ENCODE data around the gene NOL7. TPM values are rescaled to one million over a fixed set of nuclear protein-coding genes. Genes with fewer than 3 reads are reported as not detected.

The NOL7 gene
- total RNA-seq, 2 experiments from 2014 or later = 79.5 to 80.8 TPM

- H3K9me3 Mint-ChIP-seq = no peaks in the 10 kb centered on the region
- H3K4me1 Mint-ChIP-seq (ENCODE audit: low read depth) = no peaks in the 10 kb centered on the region
- no peak for DNase-seq
- H3K4me3 Mint-ChIP-seq = no peak overlapping the region
- H3K27me3 Mint-ChIP-seq (ENCODE audit: low read depth) = no peaks in the 10 kb centered on the region
- intact Hi-C loops (cut with micrococcal nuclease) = no loop called here
- H3K36me3 Mint-ChIP-seq (ENCODE audit: low read depth) = peaks cover 17% of the 10 kb centered on the region
- no peak overlapping the region for H3K27ac Mint-ChIP-seq
- CTCF ChIA-PET = no interaction called here
These were observed 15.1 kb upstream of the NOL7 start for GRCh38 chr6:13600036-13600435.

GRCh38 chr6:13604135-13604534, 11.0 kb upstream of the NOL7 start:
- no peak overlapping the region for H3K4me3 Mint-ChIP-seq
- CTCF ChIA-PET = interaction anchor here (1.0 to 1.5 kb wide), 2 partner anchors 11 to 20 kb away, joined by 4 read pairs; partner anchors contain the start of gene NOL7
- intact Hi-C loops (cut with micrococcal nuclease) = no loop called here
- H3K9me3 Mint-ChIP-seq = no peaks in the 10 kb centered on the region
- no peaks in the 10 kb centered on the region for H3K4me1 Mint-ChIP-seq (ENCODE audit: low read depth)
- H3K36me3 Mint-ChIP-seq (ENCODE audit: low read depth) = peaks cover 10% of the 10 kb centered on the region
- no peaks in the 10 kb centered on the region for H3K27me3 Mint-ChIP-seq (ENCODE audit: low read depth)
- no peak for DNase-seq
- no peak overlapping the region for H3K27ac Mint-ChIP-seq

GRCh38 chr6:13604546-13605416, 10.4 kb upstream of the NOL7 start:
- intact Hi-C loops (cut with micrococcal nuclease) = no loop called here
- H3K9me3 Mint-ChIP-seq = no peaks in the 10 kb centered on the region
- CTCF ChIA-PET = interaction anchor here (1.0 to 1.5 kb wide), 2 partner anchors 10 to 20 kb away, joined by 4 read pairs; partner anchors contain the start of gene NOL7

GRCh38 chr6:13605634-13606033, 9.5 kb upstream of the NOL7 start:
- no peaks in the 10 kb centered on the region for H3K27me3 Mint-ChIP-seq (ENCODE audit: low read depth)
- intact Hi-C loops (cut with micrococcal nuclease) = no loop called here
- no peak overlapping the region for H3K4me3 Mint-ChIP-seq
- peaks cover 9% of the 10 kb centered on the region for H3K36me3 Mint-ChIP-seq (ENCODE audit: low read depth)
- H3K27ac Mint-ChIP-seq = no peak overlapping the region
- H3K4me1 Mint-ChIP-seq (ENCODE audit: low read depth) = no peaks in the 10 kb centered on the region
- CTCF ChIA-PET = interaction anchor here (0.6 kb wide), 1 partner anchor 109 kb away, joined by 3 read pairs; no protein-coding TSS in a partner anchor
- no peak for DNase-seq
- H3K9me3 Mint-ChIP-seq = no peaks in the 10 kb centered on the region

More at GRCh38 chr6:13604546-13605416, 10.4 kb upstream of the NOL7 start:
- H3K27ac Mint-ChIP-seq = no peak overlapping the region
- no peak for DNase-seq
- peaks cover 9% of the 10 kb centered on the region for H3K36me3 Mint-ChIP-seq (ENCODE audit: low read depth)
- no peak overlapping the region for H3K4me3 Mint-ChIP-seq
- no peaks in the 10 kb centered on the region for H3K27me3 Mint-ChIP-seq (ENCODE audit: low read depth)
- H3K4me1 Mint-ChIP-seq (ENCODE audit: low read depth) = no peaks in the 10 kb centered on the region

GRCh38 chr6:13611715-13612114, 3.4 kb upstream of the NOL7 start:
- Mint-ChIP-seq H3K4me3 (no peak overlapping the region), H3K27ac (peak overlapping the region; percentile 17), H3K27me3 (ENCODE audit: low read depth) (no peaks in the 10 kb centered on the region), H3K36me3 (ENCODE audit: low read depth) (peaks cover 13% of the 10 kb centered on the region), H3K9me3 (no peaks in the 10 kb centered on the region), H3K4me1 (ENCODE audit: low read depth) (peaks cover 31% of the 10 kb centered on the region)
- intact Hi-C loops (cut with micrococcal nuclease) = loop anchor here (10.0 kb wide), 2 partner anchors 463 to 503 kb away; partner anchors contain the start of gene CD83
- CTCF ChIA-PET = no interaction called here
- DNase-seq = no peak

- Mint-ChIP-seq H3K9me3 (no peaks in the 10 kb centered on the region), H3K27ac (no peak overlapping the region), H3K27me3 (ENCODE audit: low read depth) (no peaks in the 10 kb centered on the region), H3K36me3 (ENCODE audit: low read depth) (peaks cover 18% of the 10 kb centered on the region), H3K4me1 (ENCODE audit: low read depth) (peaks cover 43% of the 10 kb centered on the region), H3K4me3 (no peak overlapping the region)
- no peak for DNase-seq
- CTCF ChIA-PET = interaction anchor here (0.9 to 1.4 kb wide), 2 partner anchors 12 to 38 kb away, joined by 3 to 4 read pairs; partner anchors contain the start of gene SIRT5
- intact Hi-C loops (cut with micrococcal nuclease) = loop anchor here (10.0 kb wide), 2 partner anchors 462 to 502 kb away; partner anchors contain the start of gene CD83
These were observed 2.0 kb upstream of the NOL7 start for GRCh38 chr6:13613029-13613594.

- CTCF ChIA-PET = interaction anchor here (0.7 to 3.0 kb wide), 13 partner anchors 10 to 284 kb away, joined by 3 to 18 read pairs (median 5); partner anchors contain the start of gene SIRT5
- no peaks in the 10 kb centered on the region for H3K9me3 Mint-ChIP-seq
- peaks cover 25% of the 10 kb centered on the region for H3K36me3 Mint-ChIP-seq (ENCODE audit: low read depth)
- DNase-seq = peak; percentile 34
- H3K4me1 Mint-ChIP-seq (ENCODE audit: low read depth) = peaks cover 48% of the 10 kb centered on the region
- intact Hi-C loops (cut with micrococcal nuclease) = loop anchor here (2.0 to 10.0 kb wide), 3 partner anchors 128 to 500 kb away; partner anchors contain the start of genes CD83 and GFOD1
- no peaks in the 10 kb centered on the region for H3K27me3 Mint-ChIP-seq (ENCODE audit: low read depth)
- peak overlapping the region; percentile 93 for H3K27ac Mint-ChIP-seq
- H3K4me3 Mint-ChIP-seq = peak overlapping the region; percentile 99
These were observed 809 bp upstream of the NOL7 start for GRCh38 chr6:13614126-13614925.

- CTCF ChIA-PET = interaction anchor here (0.6 to 3.0 kb wide), 21 partner anchors 9 to 451 kb away, joined by 3 to 18 read pairs (median 5); partner anchors contain the start of genes RANBP9 and SIRT5
- H3K4me1 Mint-ChIP-seq (ENCODE audit: low read depth) = peaks cover 51% of the 10 kb centered on the region
- H3K9me3 Mint-ChIP-seq = no peaks in the 10 kb centered on the region
- peaks cover 27% of the 10 kb centered on the region for H3K36me3 Mint-ChIP-seq (ENCODE audit: low read depth)
- peak overlapping the region; percentile 99 for H3K4me3 Mint-ChIP-seq
- peak; percentile 58 for DNase-seq
- no peaks in the 10 kb centered on the region for H3K27me3 Mint-ChIP-seq (ENCODE audit: low read depth)
- intact Hi-C loops (cut with micrococcal nuclease) = loop anchor here (1.0 to 10.0 kb wide), 8 partner anchors 41 to 499 kb away; partner anchors contain the start of genes CD83, GFOD1, MCUR1 and SIRT5
- H3K27ac Mint-ChIP-seq = peak overlapping the region; percentile 93
These were observed 621 bp downstream of the NOL7 start for GRCh38 chr6:13615792-13616120.

GRCh38 chr6:13617066-13617465, 1.9 kb downstream of the NOL7 start:
- no peak for DNase-seq
- Mint-ChIP-seq H3K4me1 (ENCODE audit: low read depth) (peaks cover 45% of the 10 kb centered on the region), H3K27me3 (ENCODE audit: low read depth) (no peaks in the 10 kb centered on the region), H3K36me3 (ENCODE audit: low read depth) (peaks cover 32% of the 10 kb centered on the region), H3K4me3 (peak overlapping the region; percentile 99), H3K27ac (peak overlapping the region; percentile 93), H3K9me3 (no peaks in the 10 kb centered on the region)
- CTCF ChIA-PET = interaction anchor here (0.6 to 3.0 kb wide), 11 partner anchors 13 to 270 kb away, joined by 3 to 18 read pairs (median 3); partner anchors contain the start of gene SIRT5
- intact Hi-C loops (cut with micrococcal nuclease) = loop anchor here (5.0 to 10.0 kb wide), 3 partner anchors 260 to 498 kb away; partner anchors contain the start of gene CD83

GRCh38 chr6:13624871-13625288, 9.7 kb downstream of the NOL7 start:
- peaks cover 49% of the 10 kb centered on the region for H3K36me3 Mint-ChIP-seq (ENCODE audit: low read depth)
- intact Hi-C loops (cut with micrococcal nuclease) = loop anchor here (5.0 kb wide), 1 partner anchor 42 kb away; no protein-coding TSS in a partner anchor
- no peaks in the 10 kb centered on the region for H3K9me3 Mint-ChIP-seq
- H3K27ac Mint-ChIP-seq = peak overlapping the region; percentile 54
- no peak overlapping the region for H3K4me3 Mint-ChIP-seq
- CTCF ChIA-PET = interaction anchor here (0.7 to 1.4 kb wide), 7 partner anchors 9 to 76 kb away, joined by 3 to 13 read pairs (median 4); partner anchors contain the start of genes NOL7 and SIRT5
- peaks cover 30% of the 10 kb centered on the region for H3K4me1 Mint-ChIP-seq (ENCODE audit: low read depth)
- peak; percentile 37 for DNase-seq
- no peaks in the 10 kb centered on the region for H3K27me3 Mint-ChIP-seq (ENCODE audit: low read depth)

GRCh38 chr6:13629459-13630116, 14.5 kb downstream of the NOL7 start:
- CTCF ChIA-PET = interaction anchor here (0.7 to 1.9 kb wide), 6 partner anchors 13 to 83 kb away, joined by 3 to 5 read pairs (median 4); partner anchors contain the start of gene NOL7
- Mint-ChIP-seq H3K27me3 (ENCODE audit: low read depth) (no peaks in the 10 kb centered on the region), H3K27ac (peak overlapping the region; percentile 96), H3K4me3 (no peak overlapping the region), H3K36me3 (ENCODE audit: low read depth) (peaks cover 51% of the 10 kb centered on the region), H3K4me1 (ENCODE audit: low read depth) (peaks cover 53% of the 10 kb centered on the region), H3K9me3 (no peaks in the 10 kb centered on the region)
- intact Hi-C loops (cut with micrococcal nuclease) = loop anchor here (5.0 kb wide), 1 partner anchor 38 kb away; no protein-coding TSS in a partner anchor
- DNase-seq = no peak

Measured in activated naive CD4-positive, alpha-beta T cell treated with anti-CD3 and anti-CD28 coated beads for 36 hours (primary cell).